H9 (cell line): ENCODE data around the gene ZNRF4. TPM values are rescaled to one million over a fixed set of nuclear protein-coding genes. Genes with fewer than 3 reads are reported as not detected.
A peak's percentile ranks its signal among the peaks of the same experiment; 100 is the strongest.

Source experiments
- DNase-seq: peaks from one replicate; pipeline ENCODE4 v3.0.0-alpha.2; 2017
- H2AFZ ChIP-seq: one replicate; pipeline ENCODE4 v1.6.1; 2013; ENCODE audit warnings: mild to moderate bottlenecking, low read length, control low read depth, moderate library complexity
- H2AK5ac ChIP-seq: 2 replicates; pipeline ENCODE4 v1.6.1; 2013; ENCODE audit warnings: low read length, control low read depth, mixed read lengths; ENCODE audit not compliant: insufficient read length
- H2BK120ac ChIP-seq: one replicate; pipeline ENCODE4 v1.6.1; 2013; ENCODE audit warnings: low read depth, mild to moderate bottlenecking, low read length, control low read depth, inconsistent platforms; ENCODE audit not compliant: poor library complexity, severe bottlenecking
- H2BK12ac ChIP-seq: 2 replicates; pipeline ENCODE4 v1.6.1; 2013; ENCODE audit warnings: low read length, control low read depth, mixed read lengths, low read depth; ENCODE audit not compliant: insufficient read length
- H2BK15ac ChIP-seq: 2 replicates; pipeline ENCODE4 v1.6.1; 2013; ENCODE audit warnings: low read depth, low read length, control low read depth
- H2BK20ac ChIP-seq: one replicate; pipeline ENCODE4 v1.6.1; 2013; ENCODE audit warnings: low read depth, mild to moderate bottlenecking, low read length, control low read depth, inconsistent platforms; ENCODE audit not compliant: poor library complexity, severe bottlenecking
- H2BK5ac ChIP-seq: 2 replicates; pipeline ENCODE4 v1.6.1; 2013; ENCODE audit warnings: low read length, control low read depth, mixed read lengths; ENCODE audit not compliant: insufficient read length
- H3K14ac ChIP-seq: 2 replicates; pipeline ENCODE4 v1.6.1; 2013; ENCODE audit warnings: low read length, control low read depth; ENCODE audit not compliant: insufficient read depth
- H3K18ac ChIP-seq: 2 replicates; pipeline ENCODE4 v1.6.1; 2013; ENCODE audit warnings: low read depth, mild to moderate bottlenecking, mixed read lengths, low read length, control low read depth; ENCODE audit not compliant: insufficient read length
- H3K23ac ChIP-seq: 2 replicates; pipeline ENCODE4 v1.6.1; 2013; ENCODE audit warnings: low read length, control low read depth, mixed read lengths, low read depth; ENCODE audit not compliant: insufficient read length
- H3K23me2 ChIP-seq: 2 replicates; pipeline ENCODE4 v1.6.1; 2013; ENCODE audit warnings: low read depth, mild to moderate bottlenecking, mixed read lengths, low read length, control low read depth; ENCODE audit not compliant: insufficient read length, poor library complexity, severe bottlenecking
- H3K27ac ChIP-seq: 2 replicates; pipeline ENCODE4 v1.5.1; 2013; ENCODE audit warnings: low read length, control low read depth, mixed read lengths, low read depth; ENCODE audit not compliant: insufficient read length
- H3K27me3 ChIP-seq: 2 replicates; pipeline ENCODE4 v1.6.1; 2013; ENCODE audit warnings: low read length, control low read depth, inconsistent platforms; ENCODE audit not compliant: insufficient read depth
- H3K4ac ChIP-seq: 2 replicates; pipeline ENCODE4 v1.6.1; 2013; ENCODE audit warnings: low read depth, mild to moderate bottlenecking, control low read depth, inconsistent platforms, low read length, moderate library complexity
- H3K4me1 ChIP-seq: 2 replicates; pipeline ENCODE4 v1.6.1; 2013; ENCODE audit warnings: low read length, control low read depth, inconsistent platforms; ENCODE audit not compliant: insufficient read depth
- H3K4me2 ChIP-seq: 2 replicates; pipeline ENCODE4 v1.6.1; 2013; ENCODE audit warnings: low read length, control low read depth, mixed read lengths; ENCODE audit not compliant: insufficient read length, insufficient read depth
- H3K56ac ChIP-seq: 2 replicates; pipeline ENCODE4 v1.6.1; 2013; ENCODE audit warnings: low read depth, mild to moderate bottlenecking, mixed read lengths, low read length, control low read depth; ENCODE audit not compliant: insufficient read length
- H3K79me1 ChIP-seq: 2 replicates; pipeline ENCODE4 v1.6.1; 2013; ENCODE audit warnings: low read depth, mild to moderate bottlenecking, moderate library complexity, low read length, control low read depth, inconsistent platforms; ENCODE audit not compliant: insufficient read depth, poor library complexity, severe bottlenecking
- H3K79me2 ChIP-seq: 2 replicates; pipeline ENCODE4 v1.6.1; 2013; ENCODE audit warnings: low read length, control low read depth, inconsistent platforms; ENCODE audit not compliant: insufficient read depth
- H3K9ac ChIP-seq: 2 replicates; pipeline ENCODE4 v1.6.1; 2013; ENCODE audit warnings: low read length, control low read depth, mixed read lengths; ENCODE audit not compliant: insufficient read length; ENCODE audit errors: extremely low read depth
- H3K9me3 ChIP-seq: one replicate; pipeline ENCODE4 v1.6.1; 2013; ENCODE audit warnings: low read depth, low read length, inconsistent platforms; ENCODE audit not compliant: control insufficient read depth
- H3T11ph ChIP-seq: one replicate; pipeline ENCODE4 v1.6.1; 2013; ENCODE audit warnings: mild to moderate bottlenecking, low read length, control low read depth, inconsistent platforms
- H4K20me1 ChIP-seq: one replicate; pipeline ENCODE4 v1.6.1; 2013; ENCODE audit not compliant: control insufficient read depth, insufficient read length, insufficient read depth
- H4K5ac ChIP-seq: 2 replicates; pipeline ENCODE4 v1.6.1; 2013; ENCODE audit warnings: low read depth, mild to moderate bottlenecking, mixed read lengths, low read length, control low read depth; ENCODE audit not compliant: insufficient read length
- H4K8ac ChIP-seq: replicated peaks from 2 replicates; pipeline ENCODE4 v1.6.1; 2013; ENCODE audit warnings: low read length, control low read depth, mixed read lengths, low read depth; ENCODE audit not compliant: insufficient read length
- H4K91ac ChIP-seq: 2 replicates; pipeline ENCODE4 v1.6.1; 2013; ENCODE audit warnings: low read depth, mild to moderate bottlenecking, moderate library complexity, mixed read lengths, low read length, control low read depth; ENCODE audit not compliant: insufficient read length
- H3K27ac Mint-ChIP-seq, 3 experiments: 2 replicates in 2 of 3; 3 replicates in 1 of 3; pipeline ENCODE4 v1.8.0; 2020 to 2021; ENCODE audit warnings: mixed read lengths in 3 of 3, mild to moderate bottlenecking in 1 of 3, moderate library complexity in 1 of 3
- H3K27me3 Mint-ChIP-seq: 2 replicates; pipeline ENCODE4 v1.8.0; 2021; ENCODE audit warnings: low read depth, mild to moderate bottlenecking, moderate library complexity, mixed read lengths
- H3K36me3 Mint-ChIP-seq, 3 experiments: 2 replicates in 2 of 3; 3 replicates in 1 of 3; pipeline ENCODE4 v1.8.0; 2020 to 2021; ENCODE audit warnings: low read depth in 3 of 3, mixed read lengths in 3 of 3; ENCODE audit not compliant: insufficient read depth in 1 of 3
- H3K4me1 Mint-ChIP-seq, 2 experiments: 2 replicates each; pipeline ENCODE4 v1.8.0; 2020; ENCODE audit warnings: mixed read lengths in 2 of 2
- H3K4me3 Mint-ChIP-seq, 2 experiments: 2 replicates in 1 of 2; 3 replicates in 1 of 2; pipeline ENCODE4 v1.8.0; 2020 to 2021; ENCODE audit warnings: mild to moderate bottlenecking in 2 of 2, mixed read lengths in 2 of 2, moderate library complexity in 1 of 2
- H3K9me3 Mint-ChIP-seq, 2 experiments: 2 replicates in 1 of 2; 3 replicates in 1 of 2; pipeline ENCODE4 v1.8.0; 2020; ENCODE audit warnings: mild to moderate bottlenecking in 2 of 2, mixed read lengths in 2 of 2, moderate library complexity in 1 of 2
- WGBS: extraction: QIAGEN DNeasy Blood & Tissue Kit; methylation state at CpG from one replicate; pipeline ENCODE4 v1.1.7; 2013; ENCODE audit warnings: missing lambda C conversion rate, low lambda C conversion rate, mixed read lengths; ENCODE audit not compliant: insufficient read length; ENCODE audit errors: extremely low coverage; 5-methylcytosine and 5-hydroxymethylcytosine counted together
- total RNA-seq: library from RNA; stranded (reverse); gene quantifications from 2 replicates; pipeline ENCODE4 v1.2.1, GENCODE V29; 2021
- TF ChIP-seq, protein P1 (sequence below): fragments of 200-600 bp; sonication (generic); conservative IDR thresholded peaks from 3 replicates; pipeline ENCODE4 v1.8.0; 2021; ENCODE audit warnings: antibody characterized with exemption, mild to moderate bottlenecking

Gene ZNRF4
- total RNA-seq, 1 experiment from 2014 or later: not detected

DNA sequence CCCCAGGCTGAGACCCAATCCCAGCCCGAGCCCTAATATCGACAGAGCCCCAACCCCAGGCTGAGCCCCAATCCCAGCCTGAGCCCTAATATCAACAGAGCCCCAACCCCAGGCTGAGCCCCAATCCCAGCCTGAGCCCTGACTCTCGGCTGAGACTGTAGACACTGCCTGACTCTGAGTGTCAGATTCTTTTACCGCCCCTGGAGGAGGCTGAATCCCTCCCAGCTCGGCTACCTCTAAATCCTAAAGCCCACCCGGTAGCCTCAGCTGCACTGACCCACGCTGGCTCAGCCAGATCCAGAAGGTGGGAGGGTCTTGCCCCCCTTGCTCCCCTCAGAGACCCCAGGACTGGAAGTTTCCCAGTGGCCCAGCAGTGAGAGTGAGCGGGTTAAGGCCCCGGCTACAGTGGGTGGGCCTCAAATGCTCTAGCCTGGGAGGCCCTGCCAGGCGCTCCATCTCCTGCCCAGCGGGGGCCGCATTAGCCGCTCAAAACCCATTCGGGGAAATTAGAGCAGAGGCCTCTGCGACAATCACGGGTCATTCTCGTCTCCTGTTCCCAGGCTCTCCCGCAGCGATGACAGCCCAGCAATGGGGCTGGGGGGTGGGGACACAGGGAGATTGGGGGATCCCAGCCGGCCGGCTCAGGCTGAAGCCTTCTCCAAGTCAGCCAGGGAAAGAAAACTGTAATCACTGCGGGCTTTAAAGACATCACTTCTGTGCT is 43.8 kb downstream of the ZNRF4 start:
- Histone ChIP-seq H4K91ac (no peak overlapping the region), H3T11ph (no peak overlapping the region), H2BK20ac (no peak overlapping the region), H3K9ac (no peak overlapping the region), H4K5ac (no peak overlapping the region), H2BK15ac (no peak overlapping the region), H2AK5ac (no peak overlapping the region), H3K56ac (no peak overlapping the region), H3K4me2 (no peak overlapping the region), H3K79me2 (no peaks in the 10 kb centered on the region), H2BK120ac (no peak overlapping the region), H3K4ac (no peak overlapping the region), H3K23ac (no peak overlapping the region), H3K79me1 (no peaks in the 10 kb centered on the region), H3K4me1 (no peaks in the 10 kb centered on the region), H3K18ac (no peak overlapping the region), H2BK5ac (no peak overlapping the region), H3K27me3 (peaks cover 42% of the 10 kb centered on the region), H3K27ac (no peak overlapping the region), H2AFZ (no peak overlapping the region), H3K9me3 (peaks cover 7% of the 10 kb centered on the region), H2BK12ac (no peak overlapping the region), H4K8ac (no peak overlapping the region), H3K23me2 (no peaks in the 10 kb centered on the region), H4K20me1 (peaks cover 3% of the 10 kb centered on the region), H3K14ac (no peak overlapping the region)
- WGBS: no CpG with 5 or more reads among the region's 22 CpGs
- Mint-ChIP-seq H3K36me3 (peaks cover 5 to 18% (median 10%) of the 10 kb centered on the region in 3 experiments), H3K27me3 (peaks cover 96% of the 10 kb centered on the region), H3K4me3 (peak overlapping the region in 1 of 2 experiments; percentile 29; a peak in 1 of 5 replicates), H3K4me1 (peaks cover 7 to 17% of the 10 kb centered on the region in 2 experiments), H3K9me3 (peaks cover 32 to 38% of the 10 kb centered on the region in 2 experiments), H3K27ac (peak overlapping the region in 1 of 3 experiments; percentile 60; a peak in 1 of 7 replicates)
- TF ChIP-seq, protein P1, sequence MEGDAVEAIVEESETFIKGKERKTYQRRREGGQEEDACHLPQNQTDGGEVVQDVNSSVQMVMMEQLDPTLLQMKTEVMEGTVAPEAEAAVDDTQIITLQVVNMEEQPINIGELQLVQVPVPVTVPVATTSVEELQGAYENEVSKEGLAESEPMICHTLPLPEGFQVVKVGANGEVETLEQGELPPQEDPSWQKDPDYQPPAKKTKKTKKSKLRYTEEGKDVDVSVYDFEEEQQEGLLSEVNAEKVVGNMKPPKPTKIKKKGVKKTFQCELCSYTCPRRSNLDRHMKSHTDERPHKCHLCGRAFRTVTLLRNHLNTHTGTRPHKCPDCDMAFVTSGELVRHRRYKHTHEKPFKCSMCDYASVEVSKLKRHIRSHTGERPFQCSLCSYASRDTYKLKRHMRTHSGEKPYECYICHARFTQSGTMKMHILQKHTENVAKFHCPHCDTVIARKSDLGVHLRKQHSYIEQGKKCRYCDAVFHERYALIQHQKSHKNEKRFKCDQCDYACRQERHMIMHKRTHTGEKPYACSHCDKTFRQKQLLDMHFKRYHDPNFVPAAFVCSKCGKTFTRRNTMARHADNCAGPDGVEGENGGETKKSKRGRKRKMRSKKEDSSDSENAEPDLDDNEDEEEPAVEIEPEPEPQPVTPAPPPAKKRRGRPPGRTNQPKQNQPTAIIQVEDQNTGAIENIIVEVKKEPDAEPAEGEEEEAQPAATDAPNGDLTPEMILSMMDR: no peak
- DNase-seq: peak; percentile 84
